HG02678 (cell line): ENCODE results near the gene TEX261.

Experiments
- ATAC-seq: cut with Tn5 transposase; IDR thresholded peaks from one replicate; pipeline ENCODE4 v1.9.1; 2021; ENCODE audit warnings: mild to moderate bottlenecking, moderate library complexity; ENCODE audit not compliant: unreplicated experiment

Gene TEX261

DNA sequence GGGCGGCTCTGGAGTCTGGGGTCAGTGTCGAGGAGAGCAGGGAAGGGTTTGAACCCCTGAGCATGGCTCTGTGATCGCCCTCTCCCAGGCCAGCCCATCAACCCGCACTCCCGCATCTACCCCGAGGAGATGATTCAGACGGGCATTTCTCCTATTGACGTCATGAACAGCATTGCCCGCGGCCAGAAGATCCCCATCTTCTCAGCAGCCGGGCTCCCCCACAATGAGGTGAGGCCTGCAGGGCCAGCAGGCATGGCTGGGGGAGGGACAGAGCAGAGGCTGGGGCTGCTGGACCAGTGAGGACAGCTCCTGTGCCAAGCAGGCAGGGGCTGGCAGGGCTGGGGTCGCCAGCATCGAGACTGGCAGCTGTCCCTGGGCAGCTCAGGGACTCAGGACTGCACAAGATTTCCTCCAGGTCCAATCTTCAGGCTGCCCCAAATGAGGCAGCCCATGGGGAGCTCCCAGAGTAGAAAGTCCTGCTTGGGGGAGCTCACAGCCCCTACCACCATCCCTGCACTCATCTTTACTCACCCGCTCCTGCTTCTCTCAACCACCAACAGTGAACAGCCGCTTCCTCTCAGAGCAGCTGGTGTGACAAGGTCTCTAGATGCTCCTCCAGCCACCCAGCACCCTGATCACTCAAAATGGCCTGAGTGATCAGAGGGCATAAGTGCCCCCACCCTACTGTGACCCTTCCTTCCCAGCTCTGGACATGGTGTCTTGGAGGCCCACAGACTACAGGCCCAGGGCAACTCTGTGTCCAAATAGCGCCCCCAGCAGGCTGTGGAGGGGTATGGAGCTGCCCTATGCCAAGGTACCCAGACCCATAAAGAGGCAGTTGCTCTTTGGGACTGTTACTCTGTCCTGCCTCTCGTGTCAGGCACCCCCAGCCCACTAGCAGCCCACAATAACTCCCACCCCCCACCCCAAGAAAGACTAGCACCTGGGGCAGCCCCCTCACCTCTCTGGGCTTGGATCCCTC, 34.5 kb downstream of the TEX261 start:
- no peak for ATAC-seq

DNA sequence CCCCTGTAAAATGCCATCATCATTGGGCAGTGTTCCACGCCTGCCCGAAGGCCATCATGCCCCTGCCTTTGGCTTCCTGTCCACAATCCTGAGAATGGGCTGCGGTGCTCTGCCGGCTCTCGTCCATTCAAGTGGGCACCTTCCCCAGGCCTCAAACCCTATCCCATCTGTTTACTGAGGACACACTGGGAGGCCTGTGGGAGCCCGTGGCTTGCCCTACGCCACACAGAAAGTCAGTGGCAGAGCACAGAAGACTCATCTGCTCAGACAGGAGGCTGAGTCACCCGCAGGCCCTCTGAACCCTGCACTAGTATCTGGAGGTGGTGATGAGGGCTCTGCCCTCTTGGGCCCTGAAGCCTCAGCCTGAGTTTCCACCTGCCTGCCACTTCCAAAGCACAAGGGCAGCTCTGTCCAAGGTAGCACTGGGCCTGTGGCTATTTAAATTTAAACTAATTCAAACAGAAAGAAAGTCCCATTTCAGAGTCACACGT, 35.4 kb downstream of the TEX261 start:
- no peak for ATAC-seq

DNA sequence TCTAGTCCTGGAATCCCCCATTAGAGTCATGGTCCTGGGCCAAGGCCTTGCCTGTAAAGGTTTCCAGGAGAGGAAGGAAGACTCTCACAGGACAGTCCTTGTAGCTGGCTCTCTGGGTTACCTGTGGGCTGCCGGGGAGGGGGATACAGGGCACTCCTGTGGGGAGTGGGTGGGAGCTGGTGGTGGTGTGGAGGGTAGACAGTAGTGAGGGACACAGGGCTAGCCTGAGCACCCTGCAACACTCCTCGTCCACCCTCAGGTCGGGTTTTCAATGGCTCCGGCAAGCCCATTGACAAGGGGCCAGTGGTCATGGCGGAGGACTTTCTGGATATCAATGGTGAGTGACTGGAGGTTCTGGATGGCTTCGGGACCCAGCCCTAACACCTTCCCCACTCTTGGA, 35.9 kb downstream of the TEX261 start:
- ATAC-seq: no peak

- no peak for ATAC-seq
These were observed 36.9 kb downstream of the TEX261 start for GRCh38 chr2:70957798-70958197.

GRCh38 chr2:70956141-70956540, 38.5 kb downstream of the TEX261 start:
- ATAC-seq: no peak

- no peak for ATAC-seq
These were observed 39.8 kb downstream of the TEX261 start for GRCh38 chr2:70954886-70955285.

GRCh38 chr2:70949086-70949485, 45.6 kb downstream of the TEX261 start:
- no peak for ATAC-seq

- ATAC-seq: no peak
These were observed 46.2 kb downstream of the TEX261 start for GRCh38 chr2:70948337-70949003.

DNA sequence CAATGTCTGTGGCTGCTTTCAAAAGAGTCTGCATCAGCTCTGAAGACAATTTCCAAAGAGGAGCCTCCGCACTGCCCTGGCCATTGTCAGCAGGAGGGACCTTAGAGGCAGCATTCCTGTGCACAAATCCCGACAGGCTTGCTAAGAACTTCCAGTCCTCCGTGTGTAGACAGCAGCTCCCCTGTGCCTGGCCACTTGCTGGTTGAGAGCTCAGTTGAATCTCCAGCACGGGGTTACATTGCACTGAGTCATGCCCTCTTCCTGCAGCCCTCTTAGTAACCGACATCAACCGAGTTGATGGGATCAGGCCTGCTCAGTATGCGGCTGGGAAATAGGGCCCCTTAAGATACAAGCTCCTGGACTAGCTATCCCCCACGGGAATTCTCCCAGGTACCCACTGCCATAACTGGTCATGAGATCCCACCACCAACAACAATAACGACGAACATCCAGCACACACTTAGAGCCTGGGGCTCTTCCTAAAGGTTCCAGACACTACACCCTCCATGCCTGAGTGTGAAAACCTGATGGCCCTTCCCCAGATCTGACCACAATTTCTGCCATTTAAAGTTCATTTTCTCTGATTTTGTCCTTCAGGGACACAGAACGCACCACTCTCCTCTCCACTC, 47.0 kb downstream of the TEX261 start:
- ATAC-seq: no peak

DNA sequence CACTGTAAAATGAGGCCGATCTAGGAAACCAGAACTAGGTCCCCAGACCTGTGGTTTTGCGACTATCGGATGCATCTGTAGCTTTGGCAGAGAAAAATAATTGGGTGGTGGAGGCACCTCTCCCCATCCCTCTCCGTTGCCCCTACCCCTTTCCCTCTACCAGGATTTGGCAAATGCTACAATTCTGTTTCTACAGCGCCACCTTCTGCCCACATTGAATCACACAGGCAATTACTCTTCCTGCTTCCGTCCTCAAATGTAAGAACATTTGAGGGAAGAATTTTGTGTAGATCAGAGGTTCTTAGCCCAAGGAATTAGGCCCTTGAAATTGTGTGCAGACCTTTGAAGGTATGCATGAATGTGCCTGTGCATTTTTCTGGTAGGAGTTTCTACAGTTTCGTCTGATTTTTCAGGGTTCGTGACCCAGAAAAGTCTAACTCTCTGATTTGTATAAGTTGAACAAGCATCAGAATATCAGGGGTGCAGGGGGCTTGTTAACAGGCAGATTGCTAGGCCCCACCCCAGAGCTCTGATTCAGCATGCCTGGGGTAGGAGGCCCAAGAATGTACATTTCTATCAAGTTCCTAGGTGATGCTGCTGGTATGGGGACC, 47.7 kb downstream of the TEX261 start:
- ATAC-seq: no peak

GRCh38 chr2:70944111-70944690, 50.5 kb downstream of the TEX261 start:
- no peak for ATAC-seq

DNA sequence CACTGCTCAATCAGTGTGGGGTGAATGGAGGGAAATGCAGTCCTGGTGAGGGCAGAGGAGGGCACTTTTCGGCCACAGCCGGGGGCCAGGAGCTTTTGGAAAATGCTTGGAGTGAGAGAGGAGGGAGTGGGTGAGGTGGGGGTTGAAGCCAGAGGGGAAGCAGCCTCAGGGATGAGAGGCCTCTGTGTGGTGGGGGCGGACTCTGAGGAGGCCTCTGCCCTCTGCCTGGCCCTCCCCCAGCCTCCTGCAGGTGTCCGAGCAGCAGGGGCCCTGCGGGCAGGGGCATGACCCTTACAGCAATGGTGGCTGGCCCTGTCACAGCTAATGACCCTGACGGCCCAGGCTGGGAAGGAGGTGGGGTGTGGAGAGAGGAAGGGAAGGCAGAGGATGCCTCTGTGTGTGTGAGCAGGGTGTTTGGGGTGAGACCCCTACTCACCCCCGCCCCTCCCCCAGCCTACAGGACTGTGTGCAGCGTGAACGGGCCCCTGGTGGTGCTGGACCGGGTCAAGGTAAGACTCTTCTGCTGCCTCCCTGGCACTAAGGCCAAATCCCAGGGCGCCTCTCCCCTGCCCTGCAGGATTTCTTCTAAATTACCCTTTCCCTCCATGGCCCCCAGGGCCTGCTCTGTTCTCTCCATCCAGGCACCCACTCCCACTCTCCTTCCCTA, 51.3 kb downstream of the TEX261 start:
- no peak for ATAC-seq

- no peak for ATAC-seq
These were observed 52.1 kb downstream of the TEX261 start for GRCh38 chr2:70942396-70943204.

GRCh38 chr2:70941701-70942100, 53.0 kb downstream of the TEX261 start:
- no peak for ATAC-seq

DNA sequence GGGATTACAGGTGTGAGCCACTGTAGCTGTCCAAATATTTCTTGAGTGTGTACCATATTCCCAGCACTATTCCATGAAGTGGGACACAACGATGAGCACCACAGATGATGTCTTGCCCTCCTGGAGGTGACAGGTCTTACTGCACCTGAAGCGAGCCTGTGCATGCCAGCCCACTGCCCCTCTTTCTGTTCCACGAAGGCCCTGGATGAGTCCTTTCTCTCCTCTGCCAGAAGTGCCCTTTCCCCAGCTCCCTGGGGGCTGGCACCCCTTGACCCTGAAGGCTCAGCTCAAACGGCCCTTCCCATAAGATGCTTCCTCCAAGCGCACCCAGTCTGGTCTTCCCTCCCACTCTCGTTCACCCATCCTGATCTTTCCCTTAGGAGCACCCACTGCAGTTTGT, 53.5 kb downstream of the TEX261 start:
- no peak for ATAC-seq

GRCh38 chr2:70939839-70940580, 54.7 kb downstream of the TEX261 start:
- ATAC-seq: no peak

- no peak for ATAC-seq
These were observed 55.5 kb downstream of the TEX261 start for GRCh38 chr2:70939001-70939838.

- no peak for ATAC-seq
These were observed 56.1 kb downstream of the TEX261 start for GRCh38 chr2:70938586-70938950.
